LoVo (cell line): ENCODE results near the gene OARD1.

Experiments used
- DNase-seq: peaks from one replicate; pipeline ENCODE4 v3.0.0-alpha.2; 2016; ENCODE audit warnings: low spot score

The OARD1 gene

GRCh38 chr6:41074692-41075436 is 2.7 kb upstream of the OARD1 start:
- no peak for DNase-seq

- DNase-seq: no peak
These were observed 2.0 kb upstream of the OARD1 start for GRCh38 chr6:41073968-41074691.

DNA sequence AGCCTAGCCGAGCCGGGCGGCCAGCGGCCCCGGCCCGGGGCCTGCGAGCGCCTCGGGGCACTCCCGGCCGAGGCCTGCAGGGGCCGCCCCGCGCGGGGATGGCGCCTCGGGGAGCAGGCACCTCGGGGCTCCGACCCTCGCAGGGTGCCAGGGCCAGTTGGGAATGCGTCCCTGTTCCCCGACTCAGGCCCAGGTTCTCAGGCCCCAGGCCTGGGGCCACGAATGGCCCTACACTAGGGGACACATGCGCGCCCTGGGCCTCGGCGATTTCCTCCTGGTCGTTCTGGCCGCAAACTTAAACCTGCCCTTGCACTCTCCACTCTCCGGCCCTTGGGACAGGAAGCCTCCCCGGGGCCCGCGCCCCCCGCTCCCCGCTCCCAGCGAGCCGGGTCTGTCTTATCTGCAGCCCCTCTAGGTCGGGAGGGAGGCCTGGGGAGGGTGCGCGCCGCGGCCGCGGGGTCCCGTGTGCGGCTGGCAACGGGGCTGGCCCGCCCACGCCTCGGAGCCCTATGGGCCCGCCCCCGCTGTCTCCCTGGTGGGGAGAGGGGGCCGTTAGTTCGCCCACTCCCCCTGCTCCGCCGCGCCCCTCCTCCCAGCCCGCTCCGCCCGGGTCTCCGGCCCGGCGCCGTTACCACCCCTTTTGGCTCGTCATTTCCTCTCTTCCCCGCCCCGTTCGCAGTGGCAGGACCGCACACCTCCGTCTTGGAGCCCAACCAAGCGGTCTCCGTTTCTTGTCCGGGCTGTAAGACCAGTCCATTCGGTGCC is 1.2 kb upstream of the OARD1 start:
- peak; percentile 78 for DNase-seq

GRCh38 chr6:41072836-41073202 is 663 bp upstream of the OARD1 start, which contains the start of gene NFYA:
Gene NFYA (plus strand): TSS chr6:41072974. CDS start chr6:41079090, 6,116 bp downstream.
- DNase-seq: no peak

DNA sequence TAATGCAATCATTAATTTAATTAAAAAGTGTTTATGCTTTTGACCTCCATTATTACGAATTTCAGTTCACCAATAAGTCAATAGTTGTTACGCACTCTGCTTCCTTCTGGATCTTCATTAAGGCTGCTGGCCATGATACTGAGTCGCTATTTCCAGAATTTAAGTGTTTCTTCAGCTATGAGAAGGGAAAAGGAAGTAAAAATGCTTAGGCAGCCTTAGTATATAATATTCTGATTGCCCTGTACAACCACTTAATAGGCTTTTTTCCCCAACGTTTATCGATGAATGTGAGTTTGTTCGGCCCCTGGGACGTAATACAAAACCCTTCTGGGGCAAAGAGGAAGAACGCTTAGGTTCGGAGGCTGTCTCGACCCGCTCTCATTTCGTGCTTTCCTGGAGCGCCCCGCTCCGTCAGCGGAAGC is 644 bp downstream of the OARD1 start:
- no peak for DNase-seq

DNA sequence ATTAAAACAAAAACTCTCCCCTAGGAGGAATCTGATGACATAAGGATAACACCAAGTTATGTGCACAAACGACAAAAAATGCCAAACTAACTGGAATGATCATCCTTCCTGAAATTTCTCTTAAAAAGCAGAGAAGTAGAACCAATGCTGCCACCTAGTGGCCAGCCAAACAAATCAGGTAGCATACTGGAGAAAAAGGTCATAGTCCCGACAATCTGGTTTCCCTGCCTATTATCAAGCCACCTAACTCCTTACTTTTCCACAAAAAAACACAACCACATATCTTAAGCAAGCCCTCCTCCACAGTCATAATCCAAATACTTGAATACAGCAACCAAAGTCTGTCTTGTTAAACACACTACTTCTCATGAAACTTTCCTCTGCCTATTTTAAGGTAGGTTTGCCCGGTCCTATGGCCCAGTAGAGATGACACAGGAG is 5.3 kb downstream of the OARD1 start:
- DNase-seq: peak; percentile 78

GRCh38 chr6:41065550-41066026 is 6.6 kb downstream of the OARD1 start:
- no peak for DNase-seq

GRCh38 chr6:41064841-41065240 is 7.3 kb downstream of the OARD1 start:
- DNase-seq: no peak

GRCh38 chr6:41063884-41064285 is 8.3 kb downstream of the OARD1 start:
- DNase-seq: no peak

DNA sequence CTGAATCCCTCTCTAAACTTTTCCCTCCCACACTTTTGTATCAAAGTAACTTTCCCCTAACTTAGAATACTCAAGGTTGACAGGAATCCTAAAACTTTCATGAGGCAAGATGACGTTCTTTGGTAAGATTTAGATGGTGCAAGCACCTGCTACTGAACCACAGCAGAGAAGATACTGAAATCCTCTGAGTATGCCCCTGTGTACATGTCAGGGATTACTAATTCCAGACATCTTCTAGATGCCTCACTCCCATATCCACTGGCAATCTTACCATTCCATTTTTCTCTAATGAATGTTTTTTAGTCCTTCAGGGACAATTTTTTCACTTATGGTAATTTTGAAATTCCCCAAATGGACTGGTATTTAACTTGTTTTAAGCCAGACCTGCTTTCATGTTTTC is 10.1 kb downstream of the OARD1 start:
- no peak for DNase-seq

DNA sequence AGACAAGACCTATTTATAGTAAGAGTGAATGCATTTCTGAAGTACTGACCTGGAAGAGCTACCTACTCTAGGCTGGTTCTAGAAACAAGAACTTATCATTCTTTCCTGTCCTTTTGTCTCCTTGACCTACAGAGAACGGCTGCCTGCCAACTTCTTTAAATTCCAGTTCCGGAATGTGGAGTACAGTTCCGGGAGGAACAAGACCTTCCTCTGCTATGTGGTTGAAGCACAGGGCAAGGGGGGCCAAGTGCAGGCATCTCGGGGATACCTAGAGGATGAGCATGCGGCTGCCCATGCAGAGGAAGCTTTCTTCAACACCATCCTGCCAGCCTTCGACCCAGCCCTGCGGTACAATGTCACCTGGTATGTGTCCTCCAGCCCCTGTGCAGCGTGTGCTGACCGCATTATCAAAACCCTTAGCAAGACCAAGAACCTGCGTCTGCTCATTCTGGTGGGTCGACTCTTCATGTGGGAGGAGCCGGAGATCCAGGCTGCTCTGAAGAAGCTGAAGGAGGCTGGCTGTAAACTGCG is 10.9 kb downstream of the OARD1 start:
- no peak for DNase-seq

GRCh38 chr6:41059556-41059955 is 12.6 kb downstream of the OARD1 start:
- no peak for DNase-seq

DNA sequence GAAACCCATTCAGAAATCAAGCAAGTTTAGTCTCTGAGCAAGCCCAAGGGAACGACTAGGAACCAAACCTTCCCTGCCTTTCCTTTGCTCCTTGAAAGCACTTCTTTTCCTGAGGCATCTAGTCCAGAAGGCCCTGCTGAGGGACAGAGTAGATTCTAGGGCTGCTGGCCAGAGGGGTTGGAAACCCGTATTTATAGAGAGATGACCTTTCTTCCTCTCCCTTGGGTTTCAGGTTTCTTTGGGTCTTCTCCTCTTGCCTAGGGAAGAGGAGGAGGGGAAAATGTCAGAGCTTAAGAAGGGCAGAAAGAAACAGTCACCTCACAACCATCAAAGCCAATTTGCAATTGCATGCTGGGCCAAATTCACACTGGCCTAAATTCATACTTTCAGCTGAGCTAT is 13.4 kb downstream of the OARD1 start:
- DNase-seq: no peak

DNA sequence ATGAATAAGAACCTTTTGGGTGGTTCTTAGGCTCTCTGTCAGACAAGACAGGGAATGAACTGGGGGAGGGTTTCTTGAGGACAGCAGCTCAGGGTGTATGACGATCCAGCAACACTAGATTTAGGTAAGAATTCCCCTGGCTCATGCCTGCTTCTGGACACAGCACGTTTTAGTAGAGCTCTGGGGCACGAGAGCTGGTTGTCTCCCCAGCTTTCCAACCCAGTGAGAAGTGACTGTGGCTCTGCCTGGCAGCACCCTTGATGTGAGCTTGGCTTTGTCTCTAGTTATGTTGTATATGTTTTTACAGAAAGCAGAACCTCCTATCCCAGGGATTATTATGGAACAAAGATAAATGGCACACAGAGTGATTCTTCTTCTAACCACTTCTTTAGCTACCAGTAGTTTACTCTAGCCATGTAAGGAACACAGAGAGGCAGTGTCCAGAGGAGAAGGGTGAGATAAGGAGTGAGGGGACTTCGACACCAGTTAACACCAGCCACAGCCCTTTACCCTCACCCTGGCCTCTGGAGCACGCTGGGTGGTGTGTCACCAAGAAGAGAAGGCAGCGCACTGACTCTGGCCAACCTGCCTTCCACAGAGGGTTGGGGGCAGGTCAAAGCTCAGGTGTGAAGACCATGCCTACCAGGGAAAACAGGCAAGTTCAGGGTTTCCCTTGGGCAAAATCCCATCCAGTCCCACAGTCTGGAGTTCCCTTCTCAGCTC is 15.2 kb downstream of the OARD1 start:
- no peak for DNase-seq

GRCh38 chr6:41055149-41055548 is 17.0 kb downstream of the OARD1 start:
- no peak for DNase-seq

DNA sequence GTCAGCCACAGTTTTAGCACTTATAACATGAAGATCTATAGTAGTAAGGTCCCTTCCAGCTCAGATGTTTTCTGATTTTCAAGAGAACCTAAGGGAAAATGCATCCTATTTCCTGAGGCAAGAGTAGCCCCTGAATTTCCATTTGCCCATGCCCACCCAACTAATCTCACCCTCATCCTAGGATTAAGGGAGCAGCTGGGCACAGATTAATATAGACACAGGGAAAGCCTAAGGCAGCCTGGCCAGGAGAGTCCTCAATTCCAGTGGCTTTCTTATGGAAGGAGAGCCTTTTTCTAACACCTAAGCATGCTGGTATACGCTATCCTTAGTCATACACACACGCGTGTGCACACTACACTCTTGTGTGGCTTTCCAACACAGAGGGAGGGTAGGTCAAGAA is 17.6 kb downstream of the OARD1 start:
- DNase-seq: no peak

DNA sequence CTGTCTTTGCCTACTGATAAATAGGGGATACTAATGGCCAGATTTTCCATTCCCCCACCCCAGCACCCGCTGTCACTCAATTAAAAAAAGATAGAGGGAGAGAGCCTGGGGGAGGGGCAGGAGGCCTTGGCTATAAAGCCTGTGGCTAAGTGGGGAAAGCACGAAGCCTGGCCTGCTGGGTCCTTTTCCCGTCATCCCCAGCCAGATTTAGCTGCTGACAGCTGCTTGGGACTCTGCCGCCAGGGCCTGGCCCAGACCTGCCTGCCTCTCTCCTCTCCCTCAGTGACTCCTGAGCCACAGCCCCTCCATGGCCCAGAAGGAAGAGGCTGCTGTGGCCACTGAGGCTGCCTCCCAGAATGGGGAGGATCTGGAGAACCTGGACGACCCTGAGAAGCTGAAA is 19.1 kb downstream of the OARD1 start, which contains the start of gene APOBEC2:
Gene APOBEC2 (plus strand): TSS at position 162 of the 400 bp plus-strand sequence. CDS start 146 bp downstream, at position 308.
- DNase-seq: no peak

DNA sequence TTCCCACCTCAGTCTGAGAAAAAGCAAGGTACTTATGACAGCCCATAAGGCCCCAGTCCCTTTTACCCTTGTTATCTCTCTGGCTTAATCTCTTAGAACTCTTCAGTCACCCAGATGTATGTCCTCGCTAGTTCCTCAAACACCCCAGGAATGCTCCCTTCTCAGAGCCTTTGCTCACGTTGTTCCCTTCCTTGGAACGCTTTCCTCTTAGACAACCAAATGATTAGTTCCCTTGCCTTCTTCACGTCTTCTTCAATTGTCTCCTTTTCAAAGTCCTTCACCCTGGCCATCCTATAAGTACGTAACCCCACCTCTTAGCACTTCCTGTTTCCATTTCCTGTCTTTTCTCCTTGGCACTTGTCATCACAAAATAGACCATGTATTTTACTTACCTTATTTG is 20.3 kb downstream of the OARD1 start:
- DNase-seq: no peak

DNA sequence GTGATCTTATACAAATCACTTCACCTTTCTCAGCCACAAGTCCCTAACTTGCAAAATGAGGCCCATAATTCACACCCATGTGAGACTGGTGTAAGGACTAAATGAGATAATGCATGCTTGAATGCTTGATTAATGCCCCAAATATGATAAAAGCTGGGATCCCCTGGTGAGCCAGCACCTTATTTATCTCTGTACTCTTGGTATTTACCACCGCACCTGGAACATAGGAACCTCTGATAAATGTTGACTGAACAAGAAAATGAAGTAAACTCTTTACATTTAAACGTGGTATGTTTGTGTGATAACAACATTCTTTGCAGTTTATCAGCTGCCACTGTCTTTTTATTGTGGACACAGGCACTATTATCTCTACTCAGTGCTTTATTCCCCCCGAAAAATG is 21.6 kb downstream of the OARD1 start:
- DNase-seq: no peak

DNA sequence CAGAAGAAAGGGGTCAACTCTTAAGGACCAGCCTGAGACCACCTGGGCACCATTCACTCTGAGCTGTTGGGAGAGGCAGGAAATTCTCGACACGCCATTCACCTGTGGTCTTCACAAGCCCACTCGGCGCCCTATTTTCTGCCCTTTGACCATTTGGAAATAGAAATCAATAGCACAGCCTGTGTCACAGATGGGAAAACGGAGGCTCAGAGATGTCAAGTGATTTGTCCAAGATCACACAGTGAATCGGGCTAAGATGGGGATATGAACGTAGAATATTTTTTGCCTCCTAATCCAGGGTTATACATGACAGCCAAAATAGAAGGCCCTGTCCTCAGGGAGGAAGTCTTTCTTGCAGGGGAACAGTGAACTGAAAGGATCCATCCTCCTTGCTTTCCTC is 22.2 kb downstream of the OARD1 start:
- DNase-seq: no peak

GRCh38 chr6:41049521-41049920 is 22.6 kb downstream of the OARD1 start:
- no peak for DNase-seq
